ENCODE results near the gene C9orf50.
A peak's percentile ranks its signal among the peaks of the same experiment; 100 is the strongest.

Gene C9orf50

DNA sequence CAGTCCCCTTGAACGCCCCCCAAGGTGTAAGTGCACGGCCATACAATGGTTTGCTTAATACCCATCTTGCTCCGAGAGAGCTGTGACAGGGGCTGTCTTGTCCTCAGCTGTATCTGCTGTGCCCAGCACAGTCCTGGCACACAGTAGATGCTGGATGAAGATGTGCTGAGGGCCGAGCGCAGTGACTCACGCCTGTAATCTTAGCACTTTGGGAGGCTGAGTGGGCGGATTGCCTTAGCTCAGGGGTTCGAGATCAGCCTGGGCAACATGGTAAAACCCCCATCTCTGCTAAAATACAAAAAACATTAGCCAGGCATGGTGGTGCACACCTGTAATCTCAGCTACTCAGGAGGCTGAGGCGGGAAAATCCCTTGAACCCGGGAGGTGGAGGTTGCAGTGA, 53.6 kb downstream of the C9orf50 start:
- Histone ChIP-seq H3K36me3 (ENCODE audit: control insufficient read depth in 2 of 2, insufficient read depth in 1 of 2, low read length in 2 of 2) (no peaks in the 10 kb centered on the region), H3K27ac (ENCODE audit: extremely low read depth, low read depth, low read length) (no peak overlapping the region), H3K4me1 (ENCODE audit: control insufficient read depth, insufficient read depth, low read length) (no peaks in the 10 kb centered on the region), H3K9me3 (ENCODE audit: control insufficient read depth, insufficient read depth, low read depth, low read length) (no peaks in the 10 kb centered on the region), H3K4me3 (ENCODE audit: low read depth, low read length) (no peak overlapping the region)
- peak; percentile 41; the same call in 1 of the 2 replicates for TF ChIP-seq ZFHX2 (tag by site-specific recombination; conservative IDR thresholded peaks at IDR 0.05)
- no peak for TF ChIP-seq ZNF112 (tag by site-specific recombination; IDR thresholded peaks at IDR 0.05)
- POLR2A ChIA-PET = interaction anchor here (0.6 to 1.3 kb wide), 2 partner anchors 15 to 392 kb away, joined by 3 read pairs; no protein-coding TSS in a partner anchor
- CTCF ChIA-PET = interaction anchor here (1.0 to 1.9 kb wide), 2 partner anchors 15 to 44 kb away, joined by 4 to 8 read pairs; no protein-coding TSS in a partner anchor

DNA sequence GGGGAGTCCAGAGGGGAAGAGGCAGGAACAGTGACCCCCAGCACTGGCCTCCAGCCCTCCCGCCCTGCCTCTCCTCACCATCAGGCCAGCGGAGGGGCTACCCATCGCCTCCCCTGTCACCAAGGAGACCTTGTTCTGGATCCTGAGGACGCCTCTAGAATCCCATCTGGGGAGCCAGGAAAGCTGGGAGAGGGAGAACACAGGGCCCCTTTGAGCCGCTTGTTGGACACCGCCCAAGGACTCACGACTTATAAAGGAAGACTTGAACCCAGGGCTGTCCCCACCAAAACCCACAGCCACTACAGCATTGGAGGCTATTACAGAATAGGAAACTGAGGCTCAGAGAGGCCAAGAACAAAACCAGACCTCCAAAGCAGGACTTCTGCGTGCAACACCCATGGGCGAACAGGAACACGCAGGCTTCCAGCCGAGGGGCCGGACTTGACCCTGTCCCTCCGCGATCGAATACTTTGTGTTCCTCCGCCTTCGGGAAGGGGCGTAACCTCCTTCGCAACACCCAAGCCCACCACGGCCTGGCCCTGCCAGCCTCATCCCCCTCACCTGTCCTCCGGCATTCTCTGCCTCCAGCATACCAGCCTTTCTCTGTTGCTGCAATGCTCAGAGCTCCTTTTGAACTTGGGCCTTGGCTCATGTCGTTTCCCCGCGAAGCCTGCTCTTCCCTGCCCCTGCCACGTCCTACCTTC, 54.2 kb downstream of the C9orf50 start:
- ChIA-PET POLR2A (interaction anchor here (0.8 to 1.3 kb wide), 2 partner anchors 14 to 71 kb away, joined by 3 read pairs; no protein-coding TSS in a partner anchor), CTCF (interaction anchor here (0.7 to 1.9 kb wide), 3 partner anchors 14 to 202 kb away, joined by 4 to 8 read pairs (median 4); no protein-coding TSS in a partner anchor)
- H3K27ac ChIP-seq (ENCODE audit: extremely low read depth, low read depth, low read length) = no peak overlapping the region
- no peaks in the 10 kb centered on the region for H3K9me3 ChIP-seq (ENCODE audit: control insufficient read depth, insufficient read depth, low read depth, low read length)
- H3K4me1 ChIP-seq (ENCODE audit: control insufficient read depth, insufficient read depth, low read length) = no peaks in the 10 kb centered on the region
- H3K36me3 ChIP-seq (ENCODE audit: control insufficient read depth in 2 of 2, insufficient read depth in 1 of 2, low read length in 2 of 2) = no peaks in the 10 kb centered on the region
- TF ChIP-seq ZNF248 (tag by site-specific recombination; IDR thresholded peaks at IDR 0.05) = no peak
- TF ChIP-seq ZNF16 (tag by site-specific recombination; IDR thresholded peaks at IDR 0.05; ENCODE audit: low read depth) = no peak
- TF ChIP-seq, protein P1, sequence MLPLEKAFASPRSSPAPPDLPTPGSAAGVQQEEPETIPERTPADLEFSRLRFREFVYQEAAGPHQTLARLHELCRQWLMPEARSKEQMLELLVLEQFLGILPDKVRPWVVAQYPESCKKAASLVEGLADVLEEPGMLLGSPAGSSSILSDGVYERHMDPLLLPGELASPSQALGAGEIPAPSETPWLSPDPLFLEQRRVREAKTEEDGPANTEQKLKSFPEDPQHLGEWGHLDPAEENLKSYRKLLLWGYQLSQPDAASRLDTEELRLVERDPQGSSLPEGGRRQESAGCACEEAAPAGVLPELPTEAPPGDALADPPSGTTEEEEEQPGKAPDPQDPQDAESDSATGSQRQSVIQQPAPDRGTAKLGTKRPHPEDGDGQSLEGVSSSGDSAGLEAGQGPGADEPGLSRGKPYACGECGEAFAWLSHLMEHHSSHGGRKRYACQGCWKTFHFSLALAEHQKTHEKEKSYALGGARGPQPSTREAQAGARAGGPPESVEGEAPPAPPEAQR (tag by site-specific recombination; IDR thresholded peaks at IDR 0.05) = no peak
- no peak for TF ChIP-seq ZNF214 (tag by site-specific recombination; IDR thresholded peaks at IDR 0.05; ENCODE audit: borderline replicate concordance)
- TF ChIP-seq ZNF571 (tag by site-specific recombination; IDR thresholded peaks at IDR 0.05) = no peak
- TF ChIP-seq WT1 (tag by site-specific recombination; IDR thresholded peaks at IDR 0.05) = no peak
- H3K4me3 ChIP-seq (ENCODE audit: low read depth, low read length) = no peak overlapping the region

DNA sequence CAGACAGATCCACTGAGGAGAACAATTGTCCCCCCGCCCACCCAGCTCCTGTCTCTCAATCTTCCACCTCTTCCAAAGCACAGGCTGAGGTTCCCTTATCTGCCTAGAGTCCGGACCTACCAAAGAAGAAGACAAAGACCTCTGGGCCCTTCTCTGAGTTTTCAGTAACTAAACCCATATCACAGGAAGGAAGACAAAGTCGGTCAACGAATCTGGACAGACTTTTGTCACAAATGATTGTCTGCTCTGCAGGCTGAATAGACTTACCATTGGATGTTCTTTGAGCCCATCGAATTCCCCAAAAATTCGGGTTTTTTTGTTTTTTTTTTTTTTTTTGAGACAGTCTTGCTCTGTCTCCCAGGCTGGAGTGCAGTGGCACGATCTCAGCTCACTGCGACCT, 58.0 kb downstream of the C9orf50 start:
- CTCF ChIA-PET = interaction anchor here (0.6 kb wide), 1 partner anchor 35 kb away, joined by 4 read pairs; no protein-coding TSS in a partner anchor
- POLR2A ChIA-PET = no interaction called here
- Histone ChIP-seq H3K9me3 (ENCODE audit: control insufficient read depth, insufficient read depth, low read depth, low read length) (no peaks in the 10 kb centered on the region), H3K4me3 (ENCODE audit: low read depth, low read length) (no peak overlapping the region), H3K27ac (ENCODE audit: extremely low read depth, low read depth, low read length) (no peak overlapping the region), H3K4me1 (ENCODE audit: control insufficient read depth, insufficient read depth, low read length) (no peaks in the 10 kb centered on the region), H3K36me3 (ENCODE audit: control insufficient read depth in 2 of 2, insufficient read depth in 1 of 2, low read length in 2 of 2) (no peaks in the 10 kb centered on the region)
- TF ChIP-seq ZNF37A (tag by site-specific recombination; IDR thresholded peaks at IDR 0.05) = no peak
- TF ChIP-seq SETDB1 (IDR thresholded peaks at IDR 0.05; ENCODE audit: insufficient read length, low read length) = no peak
- TF ChIP-seq, protein P2, sequence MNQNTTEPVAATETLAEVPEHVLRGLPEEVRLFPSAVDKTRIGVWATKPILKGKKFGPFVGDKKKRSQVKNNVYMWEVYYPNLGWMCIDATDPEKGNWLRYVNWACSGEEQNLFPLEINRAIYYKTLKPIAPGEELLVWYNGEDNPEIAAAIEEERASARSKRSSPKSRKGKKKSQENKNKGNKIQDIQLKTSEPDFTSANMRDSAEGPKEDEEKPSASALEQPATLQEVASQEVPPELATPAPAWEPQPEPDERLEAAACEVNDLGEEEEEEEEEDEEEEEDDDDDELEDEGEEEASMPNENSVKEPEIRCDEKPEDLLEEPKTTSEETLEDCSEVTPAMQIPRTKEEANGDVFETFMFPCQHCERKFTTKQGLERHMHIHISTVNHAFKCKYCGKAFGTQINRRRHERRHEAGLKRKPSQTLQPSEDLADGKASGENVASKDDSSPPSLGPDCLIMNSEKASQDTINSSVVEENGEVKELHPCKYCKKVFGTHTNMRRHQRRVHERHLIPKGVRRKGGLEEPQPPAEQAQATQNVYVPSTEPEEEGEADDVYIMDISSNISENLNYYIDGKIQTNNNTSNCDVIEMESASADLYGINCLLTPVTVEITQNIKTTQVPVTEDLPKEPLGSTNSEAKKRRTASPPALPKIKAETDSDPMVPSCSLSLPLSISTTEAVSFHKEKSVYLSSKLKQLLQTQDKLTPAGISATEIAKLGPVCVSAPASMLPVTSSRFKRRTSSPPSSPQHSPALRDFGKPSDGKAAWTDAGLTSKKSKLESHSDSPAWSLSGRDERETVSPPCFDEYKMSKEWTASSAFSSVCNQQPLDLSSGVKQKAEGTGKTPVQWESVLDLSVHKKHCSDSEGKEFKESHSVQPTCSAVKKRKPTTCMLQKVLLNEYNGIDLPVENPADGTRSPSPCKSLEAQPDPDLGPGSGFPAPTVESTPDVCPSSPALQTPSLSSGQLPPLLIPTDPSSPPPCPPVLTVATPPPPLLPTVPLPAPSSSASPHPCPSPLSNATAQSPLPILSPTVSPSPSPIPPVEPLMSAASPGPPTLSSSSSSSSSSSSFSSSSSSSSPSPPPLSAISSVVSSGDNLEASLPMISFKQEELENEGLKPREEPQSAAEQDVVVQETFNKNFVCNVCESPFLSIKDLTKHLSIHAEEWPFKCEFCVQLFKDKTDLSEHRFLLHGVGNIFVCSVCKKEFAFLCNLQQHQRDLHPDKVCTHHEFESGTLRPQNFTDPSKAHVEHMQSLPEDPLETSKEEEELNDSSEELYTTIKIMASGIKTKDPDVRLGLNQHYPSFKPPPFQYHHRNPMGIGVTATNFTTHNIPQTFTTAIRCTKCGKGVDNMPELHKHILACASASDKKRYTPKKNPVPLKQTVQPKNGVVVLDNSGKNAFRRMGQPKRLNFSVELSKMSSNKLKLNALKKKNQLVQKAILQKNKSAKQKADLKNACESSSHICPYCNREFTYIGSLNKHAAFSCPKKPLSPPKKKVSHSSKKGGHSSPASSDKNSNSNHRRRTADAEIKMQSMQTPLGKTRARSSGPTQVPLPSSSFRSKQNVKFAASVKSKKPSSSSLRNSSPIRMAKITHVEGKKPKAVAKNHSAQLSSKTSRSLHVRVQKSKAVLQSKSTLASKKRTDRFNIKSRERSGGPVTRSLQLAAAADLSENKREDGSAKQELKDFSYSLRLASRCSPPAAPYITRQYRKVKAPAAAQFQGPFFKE (tag by site-specific recombination; IDR thresholded peaks at IDR 0.05; ENCODE audit: borderline replicate concordance) = no peak
- no peak for TF ChIP-seq ZNF433 (tag by site-specific recombination; IDR thresholded peaks at IDR 0.05; ENCODE audit: low read depth)
- TF ChIP-seq, protein P3, sequence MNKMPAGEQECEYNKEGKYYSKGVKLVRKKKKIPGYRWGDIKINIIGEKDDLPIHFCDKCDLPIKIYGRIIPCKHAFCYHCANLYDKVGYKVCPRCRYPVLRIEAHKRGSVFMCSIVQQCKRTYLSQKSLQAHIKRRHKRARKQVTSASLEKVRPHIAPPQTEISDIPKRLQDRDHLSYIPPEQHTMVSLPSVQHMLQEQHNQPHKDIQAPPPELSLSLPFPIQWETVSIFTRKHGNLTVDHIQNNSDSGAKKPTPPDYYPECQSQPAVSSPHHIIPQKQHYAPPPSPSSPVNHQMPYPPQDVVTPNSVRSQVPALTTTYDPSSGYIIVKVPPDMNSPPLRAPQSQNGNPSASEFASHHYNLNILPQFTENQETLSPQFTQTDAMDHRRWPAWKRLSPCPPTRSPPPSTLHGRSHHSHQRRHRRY (tag by site-specific recombination; IDR thresholded peaks at IDR 0.05) = no peak
- no peak for TF ChIP-seq BCL11B (tag by site-specific recombination; IDR thresholded peaks at IDR 0.05; ENCODE audit: low read depth)
- no peak for TF ChIP-seq ZNF555 (tag by site-specific recombination; conservative IDR thresholded peaks at IDR 0.05)
- TF ChIP-seq, protein P4, sequence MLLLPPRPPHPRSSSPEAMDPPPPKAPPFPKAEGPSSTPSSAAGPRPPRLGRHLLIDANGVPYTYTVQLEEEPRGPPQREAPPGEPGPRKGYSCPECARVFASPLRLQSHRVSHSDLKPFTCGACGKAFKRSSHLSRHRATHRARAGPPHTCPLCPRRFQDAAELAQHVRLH (tag by site-specific recombination; IDR thresholded peaks at IDR 0.05) = no peak
- TF ChIP-seq ZNF560 (tag by site-specific recombination; IDR thresholded peaks at IDR 0.05; ENCODE audit: borderline replicate concordance) = no peak
- no peak for TF ChIP-seq KLF9 (tag by site-specific recombination; IDR thresholded peaks at IDR 0.05; ENCODE audit: low read depth)
- TF ChIP-seq ZNF16 (tag by site-specific recombination; IDR thresholded peaks at IDR 0.05; ENCODE audit: low read depth) = no peak
- TF ChIP-seq, protein P5, sequence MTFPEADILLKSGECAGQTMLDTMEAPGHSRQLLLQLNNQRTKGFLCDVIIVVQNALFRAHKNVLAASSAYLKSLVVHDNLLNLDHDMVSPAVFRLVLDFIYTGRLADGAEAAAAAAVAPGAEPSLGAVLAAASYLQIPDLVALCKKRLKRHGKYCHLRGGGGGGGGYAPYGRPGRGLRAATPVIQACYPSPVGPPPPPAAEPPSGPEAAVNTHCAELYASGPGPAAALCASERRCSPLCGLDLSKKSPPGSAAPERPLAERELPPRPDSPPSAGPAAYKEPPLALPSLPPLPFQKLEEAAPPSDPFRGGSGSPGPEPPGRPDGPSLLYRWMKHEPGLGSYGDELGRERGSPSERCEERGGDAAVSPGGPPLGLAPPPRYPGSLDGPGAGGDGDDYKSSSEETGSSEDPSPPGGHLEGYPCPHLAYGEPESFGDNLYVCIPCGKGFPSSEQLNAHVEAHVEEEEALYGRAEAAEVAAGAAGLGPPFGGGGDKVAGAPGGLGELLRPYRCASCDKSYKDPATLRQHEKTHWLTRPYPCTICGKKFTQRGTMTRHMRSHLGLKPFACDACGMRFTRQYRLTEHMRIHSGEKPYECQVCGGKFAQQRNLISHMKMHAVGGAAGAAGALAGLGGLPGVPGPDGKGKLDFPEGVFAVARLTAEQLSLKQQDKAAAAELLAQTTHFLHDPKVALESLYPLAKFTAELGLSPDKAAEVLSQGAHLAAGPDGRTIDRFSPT (tag by site-specific recombination; IDR thresholded peaks at IDR 0.05) = no peak
